SK-N-SH (cell line): ENCODE measurements around the gene UBXN2A.

Source experiments
- EP300 ChIP-seq, 2 experiments: IDR thresholded peaks; 2 replicates each; pipeline versions ENCODE4 v1.4.0 to v1.6.1; 2012; ENCODE audit warnings: borderline replicate concordance in 1 of 2, low read depth in 1 of 2, low read length in 1 of 2
- EZH2phosphoT487 ChIP-seq: fragments of 200-600 bp; sonication (generic); IDR thresholded peaks from 2 replicates; pipeline ENCODE4 v1.6.1; 2017; ENCODE audit warnings: low read depth, mixed run types, mild to moderate bottlenecking, antibody characterized with exemption, moderate library complexity, borderline replicate concordance
- GATA2 ChIP-seq: sonication (generic); formaldehyde crosslinking; IDR thresholded peaks from 2 replicates; pipeline ENCODE4 v1.5.0; 2020; ENCODE audit warnings: mild to moderate bottlenecking, missing genetic modification reagents
- IRF3 ChIP-seq: fragments of 150-350 bp; IDR thresholded peaks from 2 replicates; pipeline ENCODE4 v1.6.1; 2016; ENCODE audit warnings: mild to moderate bottlenecking, low read depth, low read length
- POLR2AphosphoS5 ChIP-seq: IDR thresholded peaks from 2 replicates; pipeline ENCODE4 v1.6.1; 2012; ENCODE audit warnings: low read depth, low read length
- RAD21 ChIP-seq: IDR thresholded peaks from 2 replicates; pipeline ENCODE4 v1.6.1; 2012; ENCODE audit warnings: mild to moderate bottlenecking, low read length
- RCOR1 ChIP-seq: fragments of 150-350 bp; IDR thresholded peaks from 2 replicates; pipeline ENCODE4 v1.6.1; 2017; ENCODE audit warnings: antibody characterized with exemption, low read length
- REST ChIP-seq: IDR thresholded peaks from 2 replicates; pipeline ENCODE4 v1.6.1; 2012; ENCODE audit warnings: mild to moderate bottlenecking, low read depth, low read length, moderate library complexity
- USF2 ChIP-seq: fragments of 150-350 bp; IDR thresholded peaks from 2 replicates; pipeline ENCODE4 v1.6.1; 2017; ENCODE audit warnings: antibody characterized with exemption, low read length, low read depth, borderline replicate concordance
- TF ChIP-seq, protein P1 (sequence below): fragments of 200-600 bp; sonication (generic); IDR thresholded peaks from 2 replicates; pipeline ENCODE4 v1.6.1; 2017; ENCODE audit warnings: antibody characterized with exemption, mild to moderate bottlenecking, moderate library complexity
- TF ChIP-seq, protein P2 (sequence below): IDR thresholded peaks from 2 replicates; pipeline ENCODE4 v1.4.0; 2012; ENCODE audit warnings: low read depth, borderline replicate concordance

DNA sequence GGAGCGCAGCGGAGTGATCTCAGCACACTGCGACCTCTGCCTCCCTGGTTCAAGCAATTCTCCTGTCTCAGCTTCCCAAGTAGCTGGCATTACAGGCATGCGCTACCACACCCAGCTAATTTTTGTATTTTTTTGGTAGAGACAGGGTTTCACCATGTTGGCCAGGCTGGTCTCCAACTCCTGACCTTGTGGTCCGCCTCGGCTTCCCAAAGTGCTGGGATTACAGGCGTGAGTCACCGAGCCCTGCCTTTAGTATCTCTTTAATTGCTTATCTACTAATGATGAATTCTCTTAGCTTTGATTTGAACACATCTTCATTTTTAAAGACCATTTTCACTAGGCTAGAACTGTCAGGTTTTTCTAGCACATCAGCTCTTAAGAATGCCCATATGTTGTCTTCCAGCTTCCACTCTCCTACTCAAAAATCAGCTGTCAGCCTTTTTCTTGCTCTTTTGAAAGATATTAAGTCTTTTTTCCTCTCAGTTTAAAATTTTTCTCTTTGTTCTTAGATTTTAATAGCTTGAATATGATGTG is 53.5 kb downstream of the UBXN2A start:
- TF ChIP-seq, protein P1, sequence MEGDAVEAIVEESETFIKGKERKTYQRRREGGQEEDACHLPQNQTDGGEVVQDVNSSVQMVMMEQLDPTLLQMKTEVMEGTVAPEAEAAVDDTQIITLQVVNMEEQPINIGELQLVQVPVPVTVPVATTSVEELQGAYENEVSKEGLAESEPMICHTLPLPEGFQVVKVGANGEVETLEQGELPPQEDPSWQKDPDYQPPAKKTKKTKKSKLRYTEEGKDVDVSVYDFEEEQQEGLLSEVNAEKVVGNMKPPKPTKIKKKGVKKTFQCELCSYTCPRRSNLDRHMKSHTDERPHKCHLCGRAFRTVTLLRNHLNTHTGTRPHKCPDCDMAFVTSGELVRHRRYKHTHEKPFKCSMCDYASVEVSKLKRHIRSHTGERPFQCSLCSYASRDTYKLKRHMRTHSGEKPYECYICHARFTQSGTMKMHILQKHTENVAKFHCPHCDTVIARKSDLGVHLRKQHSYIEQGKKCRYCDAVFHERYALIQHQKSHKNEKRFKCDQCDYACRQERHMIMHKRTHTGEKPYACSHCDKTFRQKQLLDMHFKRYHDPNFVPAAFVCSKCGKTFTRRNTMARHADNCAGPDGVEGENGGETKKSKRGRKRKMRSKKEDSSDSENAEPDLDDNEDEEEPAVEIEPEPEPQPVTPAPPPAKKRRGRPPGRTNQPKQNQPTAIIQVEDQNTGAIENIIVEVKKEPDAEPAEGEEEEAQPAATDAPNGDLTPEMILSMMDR: no peak
- TF ChIP-seq GATA2 (CRISPR knock-in tag): no peak
- no peak for TF ChIP-seq EZH2phosphoT487
- TF ChIP-seq USF2: no peak
- TF ChIP-seq REST: no peak
- TF ChIP-seq, protein P2, sequence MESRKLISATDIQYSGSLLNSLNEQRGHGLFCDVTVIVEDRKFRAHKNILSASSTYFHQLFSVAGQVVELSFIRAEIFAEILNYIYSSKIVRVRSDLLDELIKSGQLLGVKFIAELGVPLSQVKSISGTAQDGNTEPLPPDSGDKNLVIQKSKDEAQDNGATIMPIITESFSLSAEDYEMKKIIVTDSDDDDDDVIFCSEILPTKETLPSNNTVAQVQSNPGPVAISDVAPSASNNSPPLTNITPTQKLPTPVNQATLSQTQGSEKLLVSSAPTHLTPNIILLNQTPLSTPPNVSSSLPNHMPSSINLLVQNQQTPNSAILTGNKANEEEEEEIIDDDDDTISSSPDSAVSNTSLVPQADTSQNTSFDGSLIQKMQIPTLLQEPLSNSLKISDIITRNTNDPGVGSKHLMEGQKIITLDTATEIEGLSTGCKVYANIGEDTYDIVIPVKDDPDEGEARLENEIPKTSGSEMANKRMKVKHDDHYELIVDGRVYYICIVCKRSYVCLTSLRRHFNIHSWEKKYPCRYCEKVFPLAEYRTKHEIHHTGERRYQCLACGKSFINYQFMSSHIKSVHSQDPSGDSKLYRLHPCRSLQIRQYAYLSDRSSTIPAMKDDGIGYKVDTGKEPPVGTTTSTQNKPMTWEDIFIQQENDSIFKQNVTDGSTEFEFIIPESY: no peak
- TF ChIP-seq EP300 (IDR thresholded peaks at IDR 0.05; ENCODE audit: borderline replicate concordance in 1 of 2, low read depth in 1 of 2, low read length in 1 of 2): no peak
- no peak for TF ChIP-seq RAD21
- TF ChIP-seq IRF3: no peak
- no peak for TF ChIP-seq RCOR1
- no peak for TF ChIP-seq POLR2AphosphoS5
